Subcutaneous adipose tissue (tissue), 4 donors: Measurements from ENCODE around the gene STK39. TPM values are rescaled to one million over a fixed set of nuclear protein-coding genes. Genes with fewer than 3 reads are reported as not detected.

ENCODE experiments used
- CTCF ChIP-seq: fragments of 450-650 bp; IDR thresholded peaks from one replicate; pipeline ENCODE4 v1.5.1; 2016; ENCODE audit warnings: low read depth, mild to moderate bottlenecking, control low read depth, antibody characterized with exemption, moderate library complexity
- total RNA-seq, 4 donors: library from RNA; depleted of rRNA; stranded (reverse); fragments of >200 nt; gene quantifications; one replicate each; pipeline ENCODE4 v1.1.0, GENCODE V29; 2016

Gene STK39
- total RNA-seq, 4 donors from 2014 or later: 40.1 to 68.6 (median 56.5) TPM

GRCh38 chr2:168155046-168155445 lies 92.3 kb downstream of the STK39 start:
- no peak for TF ChIP-seq CTCF

- no peak for TF ChIP-seq CTCF
These were observed 94.4 kb downstream of the STK39 start for GRCh38 chr2:168152902-168153530.

- no peak for TF ChIP-seq CTCF
These were observed 97.4 kb downstream of the STK39 start for GRCh38 chr2:168149986-168150385.

GRCh38 chr2:168149150-168149974 lies 98.0 kb downstream of the STK39 start:
- no peak for TF ChIP-seq CTCF

GRCh38 chr2:168147830-168148794 lies 99.3 kb downstream of the STK39 start:
- no peak for TF ChIP-seq CTCF

- TF ChIP-seq CTCF: no peak
These were observed 100.2 kb downstream of the STK39 start for GRCh38 chr2:168146892-168147810.
